ENCODE results near the gene DUSP9. TPM values are rescaled to one million over a fixed set of nuclear protein-coding genes. Genes with fewer than 3 reads are reported as not detected.
"Not testable (repeated sequence)": the region's sequence is repeated elsewhere in the genome, so short reads cannot be mapped to it uniquely, and the experiment has no call there.

The DUSP9 gene
- polyA plus RNA-seq, 1 donor from 2014 or later: 0.94 TPM

GRCh38 chrX:153697924-153698865, 51.2 kb downstream of the DUSP9 start:
- no peaks in the 10 kb centered on the region for H4K20me1 ChIP-seq (ENCODE audit: insufficient read depth)
- H3K9me3 ChIP-seq (ENCODE audit: low read length): no peaks in the 10 kb centered on the region
- no peak overlapping the region for H3K4me2 ChIP-seq (ENCODE audit: low read length)
- no peaks in the 10 kb centered on the region for H3K79me2 ChIP-seq (replicated peaks; ENCODE audit: insufficient read depth, low read length)
- H3K9ac ChIP-seq (ENCODE audit: low read length): no peak overlapping the region
- H3F3A ChIP-seq (ENCODE audit: insufficient read depth, low read length, poor library complexity, severe bottlenecking): no peaks in the 10 kb centered on the region
- TF ChIP-seq RAD21 (conservative IDR thresholded peaks at IDR 0.05) (no peak), REST (IDR thresholded peaks at IDR 0.05; ENCODE audit: borderline replicate concordance) (no peak), POLR2AphosphoS5 (IDR thresholded peaks at IDR 0.05) (no peak), MXI1 (conservative IDR thresholded peaks at IDR 0.05; ENCODE audit: poor library complexity, severe bottlenecking) (no peak), SMC3 (conservative IDR thresholded peaks at IDR 0.05; ENCODE audit: poor library complexity) (no peak), CTCF (IDR thresholded peaks at IDR 0.05; ENCODE audit: poor library complexity, severe bottlenecking) (no peak), TAF1 (IDR thresholded peaks at IDR 0.05; ENCODE audit: low read depth) (no peak), EZH2 (IDR thresholded peaks at IDR 0.05; ENCODE audit: borderline replicate concordance, insufficient read depth, low read length, poor library complexity, severe bottlenecking) (no peak), EP300 (conservative IDR thresholded peaks at IDR 0.05; ENCODE audit: poor library complexity, severe bottlenecking) (no peak)
- H3K36me3 ChIP-seq (ENCODE audit: insufficient read depth, low read length): no peaks in the 10 kb centered on the region
- no peaks in the 10 kb centered on the region for H3K27me3 ChIP-seq (ENCODE audit: insufficient read depth, low read depth, low read length)
- H3K9me2 ChIP-seq (ENCODE audit: insufficient read depth, low read length): no peaks in the 10 kb centered on the region
- no peak overlapping the region for H3K27ac ChIP-seq (ENCODE audit: low read length)
- no peak overlapping the region for H3K4me3 ChIP-seq (ENCODE audit: low read length)
- no peak overlapping the region for H2AFZ ChIP-seq (ENCODE audit: low read depth, low read length)

GRCh38 chrX:153699210-153699783, 52.3 kb downstream of the DUSP9 start:
- not testable (repeated sequence) for H3K4me3 ChIP-seq (ENCODE audit: low read length); H3K9me3 ChIP-seq (ENCODE audit: low read length); H4K20me1 ChIP-seq (ENCODE audit: insufficient read depth); H3K4me2 ChIP-seq (ENCODE audit: low read length); H3K79me2 ChIP-seq (replicated peaks; ENCODE audit: insufficient read depth, low read length); H3K9ac ChIP-seq (ENCODE audit: low read length); H3K36me3 ChIP-seq (ENCODE audit: insufficient read depth, low read length); H3K9me2 ChIP-seq (ENCODE audit: insufficient read depth, low read length); H2AFZ ChIP-seq (ENCODE audit: low read depth, low read length); H3F3A ChIP-seq (ENCODE audit: insufficient read depth, low read length, poor library complexity, severe bottlenecking); H3K27ac ChIP-seq (ENCODE audit: low read length); H3K27me3 ChIP-seq (ENCODE audit: insufficient read depth, low read depth, low read length)

- H2AFZ ChIP-seq (ENCODE audit: low read depth, low read length); H3K79me2 ChIP-seq (replicated peaks; ENCODE audit: insufficient read depth, low read length); H3K36me3 ChIP-seq (ENCODE audit: insufficient read depth, low read length); H3F3A ChIP-seq (ENCODE audit: insufficient read depth, low read length, poor library complexity, severe bottlenecking); H3K9me3 ChIP-seq (ENCODE audit: low read length); H4K20me1 ChIP-seq (ENCODE audit: insufficient read depth); H3K9ac ChIP-seq (ENCODE audit: low read length); H3K4me2 ChIP-seq (ENCODE audit: low read length); H3K27ac ChIP-seq (ENCODE audit: low read length); H3K4me3 ChIP-seq (ENCODE audit: low read length); H3K9me2 ChIP-seq (ENCODE audit: insufficient read depth, low read length); H3K27me3 ChIP-seq (ENCODE audit: insufficient read depth, low read depth, low read length): not testable (repeated sequence)
Measured at GRCh38 chrX:153699784-153700371, 52.9 kb downstream of the DUSP9 start.

All from neural cell (in vitro differentiated cells).